ENCODE measurements around the gene PRLH.

The PRLH gene

GRCh38 chr2:237567276-237568029, 1.1 kb downstream of the PRLH start:
- ATAC-seq (ENCODE audit: low read depth) (no peak), DNase-seq (ENCODE audit: low spot score) (no peak)
- H3K4me3 ChIP-seq (ENCODE audit: severe bottlenecking): no peak overlapping the region
- no peak overlapping the region for H3K27ac ChIP-seq (ENCODE audit: poor library complexity, severe bottlenecking)
- H3K9me3 ChIP-seq (ENCODE audit: severe bottlenecking): no peaks in the 10 kb centered on the region
- H3K4me1 ChIP-seq (ENCODE audit: insufficient read depth, poor library complexity, severe bottlenecking): peaks cover 3% of the 10 kb centered on the region
- H3K27me3 ChIP-seq (ENCODE audit: insufficient read depth, poor library complexity, severe bottlenecking): no peaks in the 10 kb centered on the region
- H3K36me3 ChIP-seq (ENCODE audit: low read depth): no peaks in the 10 kb centered on the region
- TF ChIP-seq CTCF (IDR thresholded peaks at IDR 0.05; ENCODE audit: poor library complexity, severe bottlenecking): no peak

- no peak for ATAC-seq (ENCODE audit: low read depth)
- H3K4me3 ChIP-seq (ENCODE audit: severe bottlenecking): no peak overlapping the region
- H3K36me3 ChIP-seq (ENCODE audit: low read depth): no peaks in the 10 kb centered on the region
- no peak for TF ChIP-seq CTCF (IDR thresholded peaks at IDR 0.05; ENCODE audit: poor library complexity, severe bottlenecking)
- DNase-seq (ENCODE audit: low spot score): no peak
- H3K9me3 ChIP-seq (ENCODE audit: severe bottlenecking): no peaks in the 10 kb centered on the region
- H3K27me3 ChIP-seq (ENCODE audit: insufficient read depth, poor library complexity, severe bottlenecking): no peaks in the 10 kb centered on the region
- H3K4me1 ChIP-seq (ENCODE audit: insufficient read depth, poor library complexity, severe bottlenecking): peaks cover 5% of the 10 kb centered on the region
- H3K27ac ChIP-seq (ENCODE audit: poor library complexity, severe bottlenecking): no peak overlapping the region
These were observed 1.8 kb downstream of the PRLH start for GRCh38 chr2:237568121-237568660.

GRCh38 chr2:237569041-237569440, 2.7 kb downstream of the PRLH start:
- no peak for TF ChIP-seq CTCF (IDR thresholded peaks at IDR 0.05; ENCODE audit: poor library complexity, severe bottlenecking)
- no peak overlapping the region for H3K27ac ChIP-seq (ENCODE audit: poor library complexity, severe bottlenecking)
- H3K9me3 ChIP-seq (ENCODE audit: severe bottlenecking): no peaks in the 10 kb centered on the region
- no peaks in the 10 kb centered on the region for H3K27me3 ChIP-seq (ENCODE audit: insufficient read depth, poor library complexity, severe bottlenecking)
- H3K4me3 ChIP-seq (ENCODE audit: severe bottlenecking): no peak overlapping the region
- peaks cover 5% of the 10 kb centered on the region for H3K4me1 ChIP-seq (ENCODE audit: insufficient read depth, poor library complexity, severe bottlenecking)
- DNase-seq (ENCODE audit: low spot score): no peak
- no peaks in the 10 kb centered on the region for H3K36me3 ChIP-seq (ENCODE audit: low read depth)
- no peak for ATAC-seq (ENCODE audit: low read depth)

GRCh38 chr2:237569896-237570295, 3.5 kb downstream of the PRLH start:
- no peaks in the 10 kb centered on the region for H3K9me3 ChIP-seq (ENCODE audit: severe bottlenecking)
- no peak overlapping the region for H3K27ac ChIP-seq (ENCODE audit: poor library complexity, severe bottlenecking)
- H3K4me3 ChIP-seq (ENCODE audit: severe bottlenecking): no peak overlapping the region
- peaks cover 10% of the 10 kb centered on the region for H3K4me1 ChIP-seq (ENCODE audit: insufficient read depth, poor library complexity, severe bottlenecking)
- H3K36me3 ChIP-seq (ENCODE audit: low read depth): no peaks in the 10 kb centered on the region
- no peak for DNase-seq (ENCODE audit: low spot score)
- TF ChIP-seq CTCF (IDR thresholded peaks at IDR 0.05; ENCODE audit: poor library complexity, severe bottlenecking): no peak
- no peaks in the 10 kb centered on the region for H3K27me3 ChIP-seq (ENCODE audit: insufficient read depth, poor library complexity, severe bottlenecking)
- ATAC-seq (ENCODE audit: low read depth): no peak

GRCh38 chr2:237570776-237571335, 4.5 kb downstream of the PRLH start:
- TF ChIP-seq CTCF (IDR thresholded peaks at IDR 0.05; ENCODE audit: poor library complexity, severe bottlenecking): no peak
- Histone ChIP-seq H3K4me3 (ENCODE audit: severe bottlenecking) (no peak overlapping the region), H3K9me3 (ENCODE audit: severe bottlenecking) (no peaks in the 10 kb centered on the region), H3K27me3 (ENCODE audit: insufficient read depth, poor library complexity, severe bottlenecking) (no peaks in the 10 kb centered on the region), H3K27ac (ENCODE audit: poor library complexity, severe bottlenecking) (no peak overlapping the region), H3K4me1 (ENCODE audit: insufficient read depth, poor library complexity, severe bottlenecking) (peaks cover 18% of the 10 kb centered on the region), H3K36me3 (ENCODE audit: low read depth) (no peaks in the 10 kb centered on the region)
- no peak for DNase-seq (ENCODE audit: low spot score)
- ATAC-seq (ENCODE audit: low read depth): no peak

All from RWPE2 (cell line).